GM19397 (cell line): Measurements from ENCODE around the gene UTRN.

ENCODE experiments used
- ATAC-seq: cut with Tn5 transposase; IDR thresholded peaks from one replicate; pipeline ENCODE4 v1.9.1; 2021; ENCODE audit warnings: mild to moderate bottlenecking, moderate library complexity; ENCODE audit not compliant: unreplicated experiment

UTRN gene

GRCh38 chr6:144307880-144308279 lies 22.7 kb downstream of the UTRN start:
- no peak for ATAC-seq

- ATAC-seq = no peak
Measured at GRCh38 chr6:144310765-144311164, 25.6 kb downstream of the UTRN start.

GRCh38 chr6:144311361-144311760 lies 26.2 kb downstream of the UTRN start:
- ATAC-seq = no peak

GRCh38 chr6:144314003-144314485 lies 28.9 kb downstream of the UTRN start:
- ATAC-seq = no peak

GRCh38 chr6:144314562-144314961 lies 29.4 kb downstream of the UTRN start:
- ATAC-seq = no peak

- no peak for ATAC-seq
Measured at GRCh38 chr6:144315226-144315980, 30.3 kb downstream of the UTRN start.

GRCh38 chr6:144315981-144316861 lies 31.1 kb downstream of the UTRN start:
- ATAC-seq = no peak

- no peak for ATAC-seq
Measured at GRCh38 chr6:144316862-144317195, 31.7 kb downstream of the UTRN start.

GRCh38 chr6:144317736-144318135 lies 32.6 kb downstream of the UTRN start:
- ATAC-seq = no peak

- no peak for ATAC-seq
Measured at GRCh38 chr6:144319211-144319610, 34.1 kb downstream of the UTRN start.

GRCh38 chr6:144320741-144321140 lies 35.6 kb downstream of the UTRN start:
- no peak for ATAC-seq

GRCh38 chr6:144321839-144322591 lies 36.9 kb downstream of the UTRN start:
- no peak for ATAC-seq

GRCh38 chr6:144325232-144325631 lies 40.1 kb downstream of the UTRN start:
- ATAC-seq = no peak

- ATAC-seq = no peak
Measured at GRCh38 chr6:144326393-144326792, 41.3 kb downstream of the UTRN start.

GRCh38 chr6:144327081-144327480 lies 41.9 kb downstream of the UTRN start:
- no peak for ATAC-seq

- ATAC-seq = no peak
Measured at GRCh38 chr6:144330017-144330987, 45.2 kb downstream of the UTRN start.

GRCh38 chr6:144331491-144331969 lies 46.4 kb downstream of the UTRN start:
- no peak for ATAC-seq

- no peak for ATAC-seq
Measured at GRCh38 chr6:144332177-144332576, 47.0 kb downstream of the UTRN start.

- peak; percentile 62 for ATAC-seq
Measured at GRCh38 chr6:144334150-144334708, 49.1 kb downstream of the UTRN start.
